Brain microvascular endothelial cell (primary cell): ENCODE measurements around the gene SNTG2.

ENCODE experiments used
- DNase-seq: peaks from one replicate; pipeline ENCODE4 v3.0.0-alpha.2; 2020
- H3K27ac ChIP-seq: fragments of 250-450 bp; sonication (Bioruptor Pico); 2 replicates; pipeline ENCODE4 v1.5.1; 2020; ENCODE audit warnings: mild to moderate bottlenecking, moderate library complexity
- H3K27me3 ChIP-seq: fragments of 250-450 bp; sonication (Bioruptor Pico); replicated peaks from 2 replicates; pipeline ENCODE4 v1.5.1; 2020; ENCODE audit warnings: mild to moderate bottlenecking
- H3K36me3 ChIP-seq: fragments of 250-450 bp; sonication (Bioruptor Pico); replicated peaks from 2 replicates; pipeline ENCODE4 v1.5.1; 2020; ENCODE audit warnings: mild to moderate bottlenecking
- H3K4me3 ChIP-seq: 2 replicates; pipeline ENCODE4 v1.5.1; 2011; ENCODE audit warnings: low read depth, mild to moderate bottlenecking, control low read depth, low read length, moderate library complexity
- in situ Hi-C: cut with HindIII; loops from 2 replicates; pipeline ENCODE4 v1.10.0; 2017; ENCODE audit warnings: low sequenced_read_pairs, low pct_ligation_motif_present
- TF ChIP-seq, protein P1 (sequence below): IDR thresholded peaks from 2 replicates; pipeline ENCODE4 v1.5.1; 2011; ENCODE audit warnings: low read depth, mild to moderate bottlenecking, moderate library complexity, low read length, control low read depth, inconsistent platforms; ENCODE audit errors: missing control alignments

SNTG2 gene

DNA sequence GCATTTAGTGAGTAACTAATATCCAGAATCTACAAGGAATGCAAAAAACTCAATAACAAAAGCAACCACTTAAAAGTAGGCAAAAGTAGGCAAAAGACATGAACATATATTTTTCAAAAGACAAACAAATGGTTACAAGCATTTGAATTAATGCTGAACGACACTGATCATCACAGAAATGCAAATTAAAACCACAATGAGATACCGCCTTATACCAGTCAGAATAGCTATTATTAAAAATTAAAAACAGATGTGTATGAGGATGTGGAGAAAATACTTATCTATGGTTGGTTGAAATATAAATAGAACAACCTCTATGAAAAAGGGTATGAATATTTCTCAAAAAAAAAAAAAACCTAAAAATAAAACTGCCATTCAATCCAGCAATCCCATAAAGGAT, 51.7 kb downstream of the SNTG2 start:
- no peaks in the 10 kb centered on the region for H3K36me3 ChIP-seq
- TF ChIP-seq, protein P1, sequence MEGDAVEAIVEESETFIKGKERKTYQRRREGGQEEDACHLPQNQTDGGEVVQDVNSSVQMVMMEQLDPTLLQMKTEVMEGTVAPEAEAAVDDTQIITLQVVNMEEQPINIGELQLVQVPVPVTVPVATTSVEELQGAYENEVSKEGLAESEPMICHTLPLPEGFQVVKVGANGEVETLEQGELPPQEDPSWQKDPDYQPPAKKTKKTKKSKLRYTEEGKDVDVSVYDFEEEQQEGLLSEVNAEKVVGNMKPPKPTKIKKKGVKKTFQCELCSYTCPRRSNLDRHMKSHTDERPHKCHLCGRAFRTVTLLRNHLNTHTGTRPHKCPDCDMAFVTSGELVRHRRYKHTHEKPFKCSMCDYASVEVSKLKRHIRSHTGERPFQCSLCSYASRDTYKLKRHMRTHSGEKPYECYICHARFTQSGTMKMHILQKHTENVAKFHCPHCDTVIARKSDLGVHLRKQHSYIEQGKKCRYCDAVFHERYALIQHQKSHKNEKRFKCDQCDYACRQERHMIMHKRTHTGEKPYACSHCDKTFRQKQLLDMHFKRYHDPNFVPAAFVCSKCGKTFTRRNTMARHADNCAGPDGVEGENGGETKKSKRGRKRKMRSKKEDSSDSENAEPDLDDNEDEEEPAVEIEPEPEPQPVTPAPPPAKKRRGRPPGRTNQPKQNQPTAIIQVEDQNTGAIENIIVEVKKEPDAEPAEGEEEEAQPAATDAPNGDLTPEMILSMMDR: no peak
- H3K4me3 ChIP-seq: no peak overlapping the region
- no peaks in the 10 kb centered on the region for H3K27me3 ChIP-seq
- in situ Hi-C loops: no loop called here
- H3K27ac ChIP-seq: no peak overlapping the region
- DNase-seq: no peak

DNA sequence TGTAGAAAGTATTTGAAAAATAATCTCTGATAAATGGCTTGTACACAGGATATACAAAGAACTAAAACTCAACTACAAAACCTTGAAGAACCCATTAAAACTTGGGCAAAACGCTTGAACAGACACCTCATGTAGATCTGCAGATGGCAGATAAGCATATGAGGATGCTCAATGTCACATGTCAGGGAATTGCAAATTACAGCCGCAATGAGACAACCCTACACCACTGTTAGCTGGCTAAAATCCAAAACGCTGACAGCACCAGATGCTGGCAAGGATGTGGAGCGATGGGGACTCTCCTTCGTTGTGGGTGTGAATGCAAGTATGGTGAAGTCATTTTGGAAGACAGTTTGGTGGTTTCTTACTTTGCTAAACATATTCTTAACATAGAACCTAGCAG, 53.7 kb downstream of the SNTG2 start:
- Histone ChIP-seq H3K27ac (no peak overlapping the region), H3K27me3 (no peaks in the 10 kb centered on the region), H3K36me3 (no peaks in the 10 kb centered on the region), H3K4me3 (no peak overlapping the region)
- TF ChIP-seq, protein P1: no peak
- no peak for DNase-seq
- in situ Hi-C loops: no loop called here

DNA sequence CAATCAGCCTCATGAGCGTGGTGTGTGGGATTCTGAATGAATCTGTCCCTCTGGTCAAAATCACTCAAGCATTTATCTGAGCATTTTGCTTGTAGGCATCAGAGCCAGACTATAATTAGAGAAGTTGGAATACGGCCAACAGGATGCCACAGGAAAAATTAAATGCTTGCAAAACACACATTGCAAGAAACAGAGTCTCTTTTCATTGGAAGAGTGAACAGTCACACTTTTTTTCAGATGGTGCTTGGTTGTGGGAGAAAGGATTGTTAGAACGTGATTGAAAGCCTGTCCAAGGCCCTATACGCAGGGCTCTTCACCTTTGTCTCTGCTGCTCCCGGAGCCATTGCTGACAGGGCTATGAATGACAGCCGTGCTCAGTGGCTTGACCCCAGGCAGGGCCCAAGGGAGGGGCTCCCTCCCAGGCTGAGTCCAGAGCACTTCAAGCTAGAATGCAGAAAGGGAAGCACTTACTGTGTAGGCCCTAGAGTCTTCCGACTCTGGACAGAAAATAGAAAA, 59.8 kb downstream of the SNTG2 start:
- H3K27me3 ChIP-seq: no peaks in the 10 kb centered on the region
- TF ChIP-seq, protein P1: no peak
- in situ Hi-C loops: no loop called here
- no peak overlapping the region for H3K27ac ChIP-seq
- DNase-seq: no peak
- H3K4me3 ChIP-seq: no peak overlapping the region
- no peaks in the 10 kb centered on the region for H3K36me3 ChIP-seq

DNA sequence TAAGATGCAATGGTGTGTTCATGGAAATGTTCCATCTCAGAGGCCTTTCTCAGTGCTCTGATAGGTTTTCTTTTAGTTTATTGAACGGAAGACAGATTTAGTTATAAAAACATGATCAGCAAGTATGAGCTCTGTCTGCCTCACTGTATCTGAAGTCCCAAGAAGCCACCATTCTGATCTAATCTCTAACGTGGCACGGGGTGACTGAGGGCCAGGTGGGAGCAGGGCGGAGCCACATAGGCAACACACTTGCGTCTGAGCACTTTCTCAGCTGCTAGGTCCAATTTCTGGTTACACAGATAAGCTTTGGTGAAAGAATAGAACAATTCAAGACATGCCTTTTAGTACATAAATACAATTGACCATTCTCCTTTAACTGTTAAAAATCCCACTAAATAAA, 60.4 kb downstream of the SNTG2 start:
- in situ Hi-C loops: no loop called here
- TF ChIP-seq, protein P1: no peak
- H3K4me3 ChIP-seq: no peak overlapping the region
- no peak overlapping the region for H3K27ac ChIP-seq
- no peaks in the 10 kb centered on the region for H3K27me3 ChIP-seq
- no peak for DNase-seq
- no peaks in the 10 kb centered on the region for H3K36me3 ChIP-seq

DNA sequence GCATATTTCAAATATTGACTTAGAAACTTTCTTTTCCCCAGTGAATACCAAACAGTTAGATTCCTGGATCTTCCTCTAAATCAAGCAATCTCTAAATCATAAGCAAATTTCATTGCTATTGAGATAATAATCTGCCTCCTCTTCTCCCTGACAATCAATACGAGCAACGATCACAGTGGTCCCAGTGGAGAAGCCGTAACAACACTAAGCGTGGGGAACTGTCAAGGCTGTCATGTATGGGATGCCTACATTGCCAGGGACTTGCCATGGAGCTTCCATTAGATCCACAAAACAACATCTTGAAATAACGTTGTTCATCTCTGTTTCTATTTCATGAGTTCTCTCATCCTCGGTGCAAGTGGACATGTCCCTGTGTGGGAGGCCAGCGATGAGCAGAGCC, 61.3 kb downstream of the SNTG2 start:
- no peak overlapping the region for H3K27ac ChIP-seq
- DNase-seq: no peak
- TF ChIP-seq, protein P1: no peak
- H3K27me3 ChIP-seq: no peaks in the 10 kb centered on the region
- H3K4me3 ChIP-seq: no peak overlapping the region
- in situ Hi-C loops: no loop called here
- no peaks in the 10 kb centered on the region for H3K36me3 ChIP-seq

DNA sequence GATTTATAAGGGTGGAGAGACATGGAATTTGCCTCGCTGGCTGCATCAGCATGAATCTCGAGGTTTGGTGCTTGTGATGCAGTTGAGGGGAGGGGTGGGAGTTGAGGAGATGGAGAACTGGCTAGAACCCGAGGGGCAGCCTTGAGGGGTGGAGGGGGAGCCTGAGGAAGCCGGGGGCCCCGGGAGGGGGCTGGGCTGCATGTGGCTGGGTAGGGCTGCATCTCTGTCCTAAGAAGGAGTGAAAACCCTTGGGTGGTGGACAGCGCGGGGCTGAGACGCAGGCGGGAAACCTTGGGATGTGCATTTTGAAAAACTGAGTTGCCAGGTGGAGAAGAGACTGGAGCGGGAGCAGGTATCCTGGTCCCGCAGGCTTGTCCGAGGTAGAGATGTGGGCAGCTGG, 64.2 kb downstream of the SNTG2 start:
- no peak overlapping the region for H3K4me3 ChIP-seq
- DNase-seq: no peak
- TF ChIP-seq, protein P1: no peak
- H3K36me3 ChIP-seq: no peaks in the 10 kb centered on the region
- in situ Hi-C loops: no loop called here
- no peaks in the 10 kb centered on the region for H3K27me3 ChIP-seq
- H3K27ac ChIP-seq: no peak overlapping the region
